ENCODE measurements around the gene CCK.

CCK gene

DNA sequence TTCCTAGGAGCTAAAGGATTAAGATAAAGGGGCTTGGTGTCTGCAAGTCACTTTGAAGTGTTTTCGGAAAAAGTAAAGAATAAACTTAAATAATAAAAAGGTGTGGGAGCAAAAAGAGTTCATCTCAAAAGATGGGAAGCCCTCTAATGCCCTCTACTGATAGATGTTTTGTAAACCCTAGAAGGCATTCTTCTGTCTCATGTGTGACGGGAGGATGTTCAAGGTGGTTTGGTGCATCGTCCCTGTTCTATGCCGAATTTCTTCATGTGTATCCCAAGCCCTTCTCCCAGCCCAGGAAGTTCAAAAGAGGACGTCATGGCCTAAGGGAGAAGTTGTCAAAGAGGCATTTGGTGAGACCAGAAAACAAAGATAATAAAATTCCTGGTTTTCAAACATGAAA, 37.2 kb downstream of the CCK start:
- in situ Hi-C loops (cut with MboI; ENCODE audit: low sequenced_read_pairs), result loop anchor here (25.0 kb wide), 1 partner anchor 309 kb away; no protein-coding TSS in a partner anchor

DNA sequence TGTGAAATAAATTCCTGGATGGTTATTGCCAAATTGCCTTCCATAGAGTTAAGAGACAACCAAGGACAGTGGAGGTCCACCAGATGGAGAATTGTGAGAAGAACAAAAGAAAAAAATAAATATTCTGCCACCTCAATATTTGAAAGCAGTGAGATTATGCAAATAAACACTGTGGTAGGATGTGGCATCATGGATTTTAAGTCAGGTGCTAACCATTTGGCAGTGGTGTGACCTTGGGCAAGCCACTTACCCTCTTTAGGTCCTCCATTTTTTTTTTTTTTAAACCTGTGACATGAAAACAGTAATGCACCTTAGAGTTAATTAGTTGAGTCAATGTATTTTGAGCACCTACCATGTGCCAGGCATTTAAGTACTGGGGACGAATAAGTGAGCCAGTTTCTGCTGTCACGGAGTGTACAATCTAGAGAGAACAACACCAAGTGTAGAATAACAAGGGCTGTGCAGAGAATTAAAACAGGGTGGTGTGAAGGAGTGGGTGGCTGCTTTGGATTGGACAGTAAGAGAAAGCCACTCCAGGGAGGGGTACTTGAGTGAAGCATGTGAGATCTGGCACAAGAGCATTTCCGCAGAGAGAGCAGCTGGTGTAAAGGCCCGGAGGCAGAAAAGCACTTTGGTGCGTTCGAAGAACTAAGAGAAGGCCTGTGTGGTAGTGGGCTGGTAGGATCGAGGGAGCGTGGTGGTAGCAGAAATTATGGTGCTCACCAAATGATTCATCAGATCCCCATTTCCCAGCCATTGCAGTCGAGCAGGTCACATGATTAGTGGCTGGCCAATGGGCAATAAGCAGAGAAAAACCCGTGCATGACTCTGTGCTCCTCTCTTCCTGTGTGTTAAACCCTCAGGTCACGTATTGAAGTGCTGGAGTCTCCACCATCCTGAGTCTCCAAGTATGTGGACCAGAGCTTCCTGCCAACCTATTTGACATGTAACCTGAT, 39.2 kb downstream of the CCK start:
- in situ Hi-C loops (cut with MboI; ENCODE audit: low sequenced_read_pairs), result loop anchor here (25.0 kb wide), 1 partner anchor 311 kb away; no protein-coding TSS in a partner anchor

DNA sequence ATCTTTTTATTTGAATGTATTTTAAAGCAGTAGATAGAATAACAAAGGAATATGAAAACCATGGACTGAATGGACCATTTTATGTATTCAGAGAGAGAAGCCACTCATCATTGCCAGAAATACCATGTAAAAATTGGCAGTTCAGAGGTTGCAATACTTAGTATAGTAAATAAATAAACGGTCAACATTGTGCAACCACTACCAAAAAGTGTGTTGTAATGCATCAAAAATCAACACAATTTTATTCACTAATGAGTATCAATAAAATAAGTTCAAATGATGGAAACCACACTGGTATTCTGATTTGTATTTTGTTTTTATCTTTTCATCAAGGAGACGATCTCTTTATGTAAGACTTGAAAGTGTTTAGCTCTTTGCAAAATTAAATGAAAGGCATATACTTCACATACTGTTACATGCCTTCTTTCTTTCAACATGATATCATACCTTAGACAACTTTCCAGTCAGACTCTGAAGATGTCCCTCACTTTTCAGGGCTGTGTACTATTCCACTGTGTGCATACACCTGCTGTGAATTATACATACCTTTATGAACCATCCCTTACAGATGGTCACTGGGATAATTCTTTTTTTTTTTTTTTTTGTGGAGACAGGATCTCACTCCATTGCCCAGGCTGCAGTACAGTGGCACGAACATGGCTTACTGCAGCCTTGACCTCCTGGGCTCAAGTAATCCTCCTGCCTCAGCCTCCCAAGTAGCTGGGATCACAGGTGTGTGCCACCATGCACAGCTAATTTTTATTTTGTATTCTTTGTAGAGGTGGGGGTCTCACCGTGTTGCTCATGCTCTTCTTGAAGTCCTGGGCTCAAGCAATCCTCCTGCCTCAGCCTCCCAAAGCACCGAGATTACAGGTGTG, 40.3 kb downstream of the CCK start:
- in situ Hi-C loops (cut with MboI; ENCODE audit: low sequenced_read_pairs), result loop anchor here (25.0 kb wide), 1 partner anchor 312 kb away; no protein-coding TSS in a partner anchor

DNA sequence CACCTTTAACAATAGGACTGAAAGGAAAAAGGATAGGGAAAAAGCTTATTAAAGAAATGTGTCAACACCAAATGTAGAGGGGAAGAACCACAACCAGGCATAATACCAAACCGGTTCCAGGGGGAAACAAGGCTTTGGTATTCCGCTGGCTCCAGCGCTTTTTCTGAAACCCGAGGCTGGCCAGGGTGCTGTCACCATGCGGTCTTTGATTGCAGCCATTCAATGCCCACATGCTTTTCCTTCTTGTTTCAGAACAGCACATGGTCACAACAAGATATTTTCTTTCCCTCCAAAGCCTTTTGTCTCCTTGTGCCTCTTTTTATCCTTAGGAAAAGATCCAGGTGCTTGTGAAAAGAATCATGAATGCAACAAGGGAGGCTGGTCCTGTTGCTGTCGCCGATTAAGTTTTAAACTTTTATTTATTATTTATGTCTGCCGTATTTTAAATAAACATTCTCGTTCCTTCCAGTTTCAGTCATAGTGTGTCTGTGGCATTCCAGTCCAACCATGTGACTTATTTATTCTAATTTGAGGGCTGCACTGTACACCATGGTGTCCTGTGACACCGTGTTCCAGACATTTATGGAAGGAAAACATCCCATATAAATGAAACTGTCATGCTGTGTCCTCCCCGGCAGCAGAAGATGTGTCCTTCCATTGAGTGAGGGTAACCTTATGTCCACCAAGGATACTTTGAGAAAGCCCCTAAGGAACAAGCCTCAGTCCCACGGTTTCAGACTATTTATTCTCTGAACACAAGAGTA, 41.1 kb downstream of the CCK start:
- in situ Hi-C loops (cut with MboI; ENCODE audit: low sequenced_read_pairs), result loop anchor here (25.0 kb wide), 1 partner anchor 312 kb away; no protein-coding TSS in a partner anchor

DNA sequence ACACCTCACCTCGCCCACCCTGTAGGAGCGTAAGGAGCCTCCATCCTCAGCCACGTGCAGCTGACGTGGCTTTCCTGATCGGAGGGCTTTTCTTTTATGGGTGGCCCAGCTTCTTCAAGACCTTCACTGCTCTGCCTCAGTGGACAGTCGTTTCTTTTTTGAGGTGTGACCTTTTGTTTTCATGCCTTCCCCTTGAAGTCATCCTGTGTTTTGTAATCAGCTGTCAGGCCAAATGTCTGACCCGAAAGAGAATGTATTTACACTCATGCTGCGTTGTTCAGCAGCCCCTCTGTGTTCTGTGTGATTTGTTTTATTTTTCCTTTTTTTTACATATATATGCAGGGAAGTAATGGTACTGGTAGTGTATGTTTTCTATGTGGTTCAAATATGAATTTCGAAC, 41.8 kb downstream of the CCK start:
- in situ Hi-C loops (cut with MboI; ENCODE audit: low sequenced_read_pairs), result no loop called here

DNA sequence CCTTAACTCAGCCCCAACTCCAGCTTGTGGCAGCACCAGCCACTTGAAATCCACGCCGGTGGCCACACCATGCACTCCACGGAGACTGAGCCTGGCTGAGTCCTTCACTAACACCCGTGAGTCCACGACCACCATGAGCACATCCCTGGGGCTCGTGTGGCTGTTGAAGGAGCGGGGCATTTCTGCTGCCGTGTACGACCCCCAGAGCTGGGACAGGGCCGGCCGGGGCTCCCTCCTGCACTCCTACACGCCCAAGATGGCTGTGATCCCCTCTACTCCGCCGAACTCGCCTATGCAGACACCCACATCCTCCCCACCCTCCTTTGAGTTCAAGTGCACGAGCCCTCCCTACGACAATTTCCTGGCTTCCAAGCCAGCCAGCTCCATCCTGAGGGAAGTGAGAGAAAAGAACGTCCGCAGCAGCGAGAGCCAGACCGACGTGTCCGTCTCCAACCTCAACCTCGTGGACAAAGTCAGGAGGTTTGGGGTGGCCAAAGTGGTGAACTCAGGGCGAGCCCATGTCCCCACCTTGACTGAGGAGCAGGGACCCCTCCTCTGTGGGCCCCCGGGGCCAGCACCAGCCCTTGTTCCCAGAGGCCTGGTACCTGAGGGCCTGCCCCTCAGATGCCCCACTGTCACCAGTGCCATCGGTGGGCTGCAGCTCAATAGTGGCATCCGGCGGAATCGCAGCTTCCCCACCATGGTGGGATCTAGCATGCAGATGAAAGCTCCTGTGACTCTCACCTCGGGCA, 42.9 kb downstream of the CCK start:
- in situ Hi-C loops (cut with MboI; ENCODE audit: low sequenced_read_pairs), result no loop called here

DNA sequence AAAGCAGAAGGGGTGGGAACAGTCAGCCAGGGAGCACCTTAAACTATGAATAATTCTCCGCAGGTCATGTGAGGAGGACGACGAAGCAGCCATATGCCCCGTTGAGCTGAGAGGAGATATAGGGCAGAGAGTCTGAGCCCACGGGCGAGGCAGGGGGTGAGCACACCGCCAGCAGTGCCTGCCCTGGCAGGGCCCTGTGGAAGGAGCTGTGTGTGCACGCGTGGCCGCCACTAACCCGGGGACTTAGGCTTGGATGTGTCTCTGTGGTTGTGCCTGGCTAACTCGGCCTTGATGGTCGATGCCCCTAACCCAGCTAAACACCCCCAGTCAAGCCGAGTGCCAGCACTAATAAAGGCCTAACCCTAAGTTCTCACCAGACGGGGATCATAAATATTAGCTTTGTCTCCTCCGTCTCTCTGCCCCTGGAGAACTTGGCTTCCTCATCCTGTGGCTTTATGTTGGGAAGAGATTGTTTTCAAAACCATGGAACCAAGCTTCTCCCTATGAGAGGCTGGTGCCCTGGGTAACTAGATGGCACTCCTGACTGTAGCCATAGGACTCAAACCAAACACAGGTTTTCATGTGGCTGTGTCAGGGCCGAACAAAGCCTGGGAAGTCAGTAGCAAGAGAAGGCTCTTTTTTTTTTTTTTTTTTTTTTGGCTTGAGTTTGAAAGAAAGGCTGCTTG, 45.4 kb downstream of the CCK start:
- in situ Hi-C loops (cut with MboI; ENCODE audit: low sequenced_read_pairs), result no loop called here

DNA sequence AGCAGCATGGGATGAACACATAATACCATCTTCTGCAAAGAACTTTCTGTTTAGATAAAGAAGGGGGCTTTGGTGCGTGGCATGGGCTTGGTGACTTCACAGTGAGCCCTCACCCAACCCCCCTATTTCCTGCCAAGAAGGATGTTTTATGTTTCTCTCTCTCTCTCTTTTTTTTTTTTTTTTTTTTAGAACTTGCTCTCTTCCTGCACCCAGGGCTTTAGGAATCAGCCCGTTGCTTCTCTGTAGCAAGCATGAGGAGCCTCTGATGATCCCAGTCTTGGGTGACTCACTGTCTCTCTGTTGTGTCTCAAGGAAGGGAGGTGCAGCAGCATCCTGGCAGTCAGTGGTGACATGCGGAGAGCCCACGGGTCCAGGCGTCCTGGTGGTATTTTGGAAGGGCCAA, 49.1 kb downstream of the CCK start:
- in situ Hi-C loops (cut with MboI; ENCODE audit: low sequenced_read_pairs), result no loop called here

DNA sequence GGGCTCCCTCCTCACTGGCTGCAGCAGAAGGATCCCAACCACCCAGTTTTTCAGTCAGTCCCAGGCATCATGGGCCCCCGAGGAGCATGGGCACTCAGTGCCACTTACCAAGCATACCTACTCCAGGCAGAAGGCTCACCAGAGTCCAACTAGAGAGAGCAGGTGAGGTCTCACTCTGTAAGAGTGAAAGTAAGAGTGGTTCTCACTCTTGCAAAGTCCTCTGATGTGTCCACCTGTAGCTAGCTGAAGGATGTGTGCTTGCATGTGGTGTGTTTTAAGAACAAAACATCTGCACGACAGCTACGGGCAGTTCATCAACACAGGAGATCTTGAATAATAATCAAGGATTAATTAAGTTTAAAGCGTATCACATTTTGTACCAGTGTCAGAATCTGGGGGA, 49.7 kb downstream of the CCK start:
- in situ Hi-C loops (cut with MboI; ENCODE audit: low sequenced_read_pairs), result no loop called here

DNA sequence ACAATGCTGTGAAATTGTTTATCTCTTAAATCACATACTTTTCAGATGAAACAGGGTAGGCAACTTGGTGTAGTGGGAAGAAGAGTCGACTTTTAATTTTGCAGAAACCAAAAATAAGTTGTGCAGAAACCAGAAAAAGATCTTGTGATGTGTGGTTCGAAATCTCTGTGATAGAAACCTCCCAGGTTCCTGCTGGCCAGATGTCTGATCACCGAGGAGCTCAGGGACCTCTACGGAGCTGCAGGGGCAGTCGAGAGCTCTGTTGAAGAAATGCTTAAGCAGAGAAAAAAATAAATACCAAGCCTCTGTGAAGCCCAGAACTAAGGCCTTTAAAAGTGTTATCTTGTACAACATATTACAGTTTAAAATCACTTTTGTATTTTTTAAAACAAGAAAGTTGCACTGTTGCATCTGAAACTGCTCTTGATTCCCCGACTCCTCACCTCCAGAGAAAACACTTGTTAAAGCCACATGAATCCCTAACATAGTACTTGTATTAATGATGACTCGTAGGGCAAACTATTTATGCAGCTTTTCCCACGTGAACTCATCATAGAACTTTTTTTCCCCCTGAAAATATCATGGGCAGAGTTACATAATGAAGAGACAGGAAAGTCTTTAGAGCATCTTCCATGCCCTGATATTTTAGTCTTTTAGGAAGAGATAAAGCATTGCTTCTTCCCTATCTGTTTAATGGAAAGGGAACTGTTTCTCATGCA, 51.3 kb downstream of the CCK start:
- in situ Hi-C loops (cut with MboI; ENCODE audit: low sequenced_read_pairs), result no loop called here

DNA sequence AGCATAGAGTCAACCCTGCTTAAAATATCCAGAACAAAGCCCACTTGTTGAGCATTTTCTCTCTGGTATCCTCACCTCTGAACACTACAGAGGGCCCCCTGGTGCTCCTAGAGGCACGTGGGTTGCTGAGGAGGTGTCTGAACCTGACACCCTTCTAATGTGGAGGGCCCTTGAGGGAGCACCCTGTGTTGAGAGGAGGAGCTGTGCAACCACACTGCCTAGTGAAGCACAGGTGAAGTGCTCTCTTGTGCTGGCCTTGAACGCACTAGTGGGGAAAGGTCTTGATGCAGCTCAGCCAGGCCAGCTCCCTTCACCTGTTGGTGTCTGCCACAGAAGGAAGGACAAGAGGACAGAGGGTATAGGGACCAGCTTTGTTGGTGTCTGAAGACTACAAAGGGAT, 51.9 kb downstream of the CCK start:
- in situ Hi-C loops (cut with MboI; ENCODE audit: low sequenced_read_pairs), result no loop called here

DNA sequence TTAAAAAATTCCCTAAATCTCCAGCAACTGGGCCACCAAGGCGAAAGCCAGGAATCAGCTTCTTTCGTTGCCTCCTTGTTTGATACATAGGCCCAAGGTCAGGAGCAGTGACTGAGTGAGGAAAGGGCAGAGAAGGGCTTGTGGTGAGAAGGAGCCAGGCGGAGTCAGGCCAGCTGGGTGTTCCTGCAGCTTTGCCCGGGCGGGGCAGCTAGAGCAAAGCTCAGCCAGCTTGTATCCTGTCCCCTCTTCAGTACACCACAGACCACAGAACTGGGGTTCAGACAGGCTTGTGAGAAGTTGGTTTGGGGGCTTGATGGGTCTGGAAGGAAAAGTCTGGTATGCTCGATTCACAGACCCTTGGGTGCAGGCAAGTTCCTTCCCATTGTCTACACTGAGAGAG, 52.6 kb downstream of the CCK start:
- in situ Hi-C loops (cut with MboI; ENCODE audit: low sequenced_read_pairs), result no loop called here

DNA sequence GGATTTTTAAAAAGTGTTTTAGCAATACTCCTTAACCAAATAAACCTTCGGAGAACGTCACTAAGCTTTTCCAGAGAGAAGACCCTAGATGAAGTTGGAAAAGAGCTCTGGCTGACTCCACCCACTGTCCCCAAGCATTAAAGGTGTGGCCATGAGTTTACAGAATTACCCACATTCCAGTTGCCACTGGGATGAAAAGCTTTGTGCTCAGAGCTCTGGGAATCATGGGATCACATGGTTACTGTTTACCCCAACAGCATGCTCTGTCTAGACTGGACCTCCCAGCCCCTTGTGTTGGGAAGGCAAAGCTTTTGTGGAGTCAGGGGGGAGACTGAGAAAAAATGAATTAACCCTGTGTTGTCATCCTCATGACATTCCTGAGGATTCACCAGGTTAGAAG, 55.3 kb downstream of the CCK start:
- in situ Hi-C loops (cut with MboI; ENCODE audit: low sequenced_read_pairs), result no loop called here

DNA sequence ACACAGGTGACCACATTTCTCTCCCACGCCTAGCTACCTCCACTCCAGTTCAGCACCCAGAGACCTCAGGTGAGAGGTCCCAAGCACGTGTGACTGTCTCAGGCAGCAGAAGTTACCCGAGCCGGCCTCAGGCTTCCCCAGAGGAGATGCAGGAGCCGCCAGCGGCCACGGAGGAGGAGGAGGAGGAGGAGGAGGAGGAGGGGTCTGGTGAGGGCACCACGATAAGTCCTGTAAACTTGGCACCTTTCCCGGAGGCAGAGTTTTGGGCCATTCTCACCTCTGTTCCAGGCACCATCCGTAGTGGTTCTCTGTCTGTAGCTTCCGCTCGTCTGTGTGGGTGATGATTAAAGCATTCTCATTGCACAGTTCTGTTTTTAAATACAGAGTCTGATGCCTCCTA, 56.1 kb downstream of the CCK start:
- in situ Hi-C loops (cut with MboI; ENCODE audit: low sequenced_read_pairs), result no loop called here

All from HL-60/S4 treated with retinoic acid at 250 ng/mL for 4 days and 3 days (cell line).